ENCODE results near the gene PITPNM1.

GRCh38 chr11:67524480-67524808 lies 19.3 kb upstream of the PITPNM1 start:
- TF ChIP-seq, protein P1, sequence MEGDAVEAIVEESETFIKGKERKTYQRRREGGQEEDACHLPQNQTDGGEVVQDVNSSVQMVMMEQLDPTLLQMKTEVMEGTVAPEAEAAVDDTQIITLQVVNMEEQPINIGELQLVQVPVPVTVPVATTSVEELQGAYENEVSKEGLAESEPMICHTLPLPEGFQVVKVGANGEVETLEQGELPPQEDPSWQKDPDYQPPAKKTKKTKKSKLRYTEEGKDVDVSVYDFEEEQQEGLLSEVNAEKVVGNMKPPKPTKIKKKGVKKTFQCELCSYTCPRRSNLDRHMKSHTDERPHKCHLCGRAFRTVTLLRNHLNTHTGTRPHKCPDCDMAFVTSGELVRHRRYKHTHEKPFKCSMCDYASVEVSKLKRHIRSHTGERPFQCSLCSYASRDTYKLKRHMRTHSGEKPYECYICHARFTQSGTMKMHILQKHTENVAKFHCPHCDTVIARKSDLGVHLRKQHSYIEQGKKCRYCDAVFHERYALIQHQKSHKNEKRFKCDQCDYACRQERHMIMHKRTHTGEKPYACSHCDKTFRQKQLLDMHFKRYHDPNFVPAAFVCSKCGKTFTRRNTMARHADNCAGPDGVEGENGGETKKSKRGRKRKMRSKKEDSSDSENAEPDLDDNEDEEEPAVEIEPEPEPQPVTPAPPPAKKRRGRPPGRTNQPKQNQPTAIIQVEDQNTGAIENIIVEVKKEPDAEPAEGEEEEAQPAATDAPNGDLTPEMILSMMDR (optimal IDR thresholded peaks at IDR 0.05 in 1 of 3, IDR thresholded peaks at IDR 0.05 in 1 of 3, conservative IDR thresholded peaks at IDR 0.05 in 1 of 3; ENCODE audit: extremely low read depth in 1 of 3, insufficient read depth in 2 of 3, low read length in 3 of 3), result no peak
- TF ChIP-seq EZH2 (IDR thresholded peaks at IDR 0.05; ENCODE audit: low read length), result no peak
